CD14-positive monocyte (primary cell): ENCODE data around the gene HAUS5. TPM values are rescaled to one million over a fixed set of nuclear protein-coding genes. Genes with fewer than 3 reads are reported as not detected.

ENCODE experiments used
- DNase-seq, 3 donors: peaks; one replicate each; pipeline ENCODE4 v3.0.0-alpha.2; 2011 to 2022
- H2AFZ ChIP-seq: 2 replicates; pipeline ENCODE4 v1.6.0; 2012; ENCODE audit warnings: mild to moderate bottlenecking, low read depth, low read length, inconsistent platforms; ENCODE audit not compliant: insufficient read depth, poor library complexity, severe bottlenecking
- H3K27ac ChIP-seq, 2 donors: 1 replicate in 1 of 2; 2 replicates in 1 of 2; pipeline ENCODE4 v1.5.1; 2012 to 2013; ENCODE audit warnings: low read length in 2 of 2, control low read depth in 1 of 2, inconsistent platforms in 1 of 2, low read depth in 1 of 2, mild to moderate bottlenecking in 1 of 2
- H3K27me3 ChIP-seq, 2 donors: one replicate each; pipeline versions ENCODE4 v1.6.0 to v1.6.1; 2011 to 2013; ENCODE audit warnings: low read length in 2 of 2; ENCODE audit not compliant: control insufficient read depth in 2 of 2, insufficient read depth in 2 of 2
- H3K36me3 ChIP-seq, 2 donors: replicated peaks in 1 of 2; 1 replicate in 1 of 2; 2 replicates in 1 of 2; pipeline versions ENCODE4 v1.5.1 to v1.6.1; 2012 to 2013; ENCODE audit warnings: low read length in 2 of 2, control low read depth in 1 of 2, inconsistent platforms in 1 of 2, mild to moderate bottlenecking in 1 of 2; ENCODE audit not compliant: insufficient read depth in 2 of 2, control insufficient read depth in 1 of 2
- H3K4me1 ChIP-seq, 2 donors: 1 replicate in 1 of 2; 2 replicates in 1 of 2; pipeline versions ENCODE4 v1.5.1 to v1.6.1; 2012 to 2013; ENCODE audit warnings: low read length in 2 of 2, control low read depth in 1 of 2, inconsistent platforms in 1 of 2, mild to moderate bottlenecking in 1 of 2, moderate library complexity in 1 of 2; ENCODE audit not compliant: insufficient read depth in 2 of 2, control insufficient read depth in 1 of 2
- H3K4me2 ChIP-seq: replicated peaks from 2 replicates; pipeline ENCODE3; 2012; ENCODE audit warnings: low read length, moderate library complexity, mild to moderate bottlenecking; ENCODE audit not compliant: poor library complexity, severe bottlenecking; ENCODE audit errors: extremely low read depth
- H3K4me3 ChIP-seq, 3 experiments: fragments of 200-600 bp in 1 of 3; sonication (generic) in 1 of 3; replicated peaks in 1 of 3; 1 replicate in 2 of 3; 2 replicates in 1 of 3; pipeline ENCODE4 v1.5.1; 2011 to 2013; ENCODE audit warnings: low read length in 3 of 3, mild to moderate bottlenecking in 3 of 3, control low read depth in 2 of 3, low read depth in 2 of 3, inconsistent platforms in 1 of 3, moderate library complexity in 1 of 3
- H3K79me2 ChIP-seq: 2 replicates; pipeline ENCODE4 v1.6.0; 2012; ENCODE audit warnings: mild to moderate bottlenecking, control low read depth, inconsistent platforms, low read length, moderate library complexity; ENCODE audit not compliant: insufficient read depth
- H3K9ac ChIP-seq: 2 replicates; pipeline ENCODE4 v1.6.0; 2017; ENCODE audit warnings: low read length, mild to moderate bottlenecking; ENCODE audit not compliant: insufficient read depth, poor library complexity, severe bottlenecking
- H3K9me3 ChIP-seq, 2 donors: replicated peaks in 1 of 2; 1 replicate in 1 of 2; 2 replicates in 1 of 2; pipeline versions ENCODE4 v1.5.1 to v1.6.1; 2012 to 2013; ENCODE audit warnings: low read length in 2 of 2, control low read depth in 1 of 2; ENCODE audit not compliant: control insufficient read depth in 1 of 2, insufficient read depth in 1 of 2
- H4K20me1 ChIP-seq: 2 replicates; pipeline ENCODE4 v1.6.0; 2012; ENCODE audit warnings: mild to moderate bottlenecking, low read length, control low read depth, moderate library complexity; ENCODE audit not compliant: insufficient read depth
- H3K27ac Mint-ChIP-seq, 7 donors: one replicate each; pipeline ENCODE4 v1.8.0; 2020; ENCODE audit warnings: mild to moderate bottlenecking in 7 of 7, mixed read lengths in 7 of 7, moderate library complexity in 6 of 7, inconsistent platforms in 2 of 7
- H3K27me3 Mint-ChIP-seq, 3 donors: one replicate each; pipeline ENCODE4 v1.8.0; 2021 to 2022; ENCODE audit warnings: low read depth in 3 of 3, mild to moderate bottlenecking in 3 of 3, mixed read lengths in 3 of 3, moderate library complexity in 3 of 3, inconsistent platforms in 1 of 3
- H3K36me3 Mint-ChIP-seq, 2 donors: one replicate each; pipeline ENCODE4 v1.8.0; 2020; ENCODE audit warnings: mixed read lengths in 2 of 2, inconsistent platforms in 1 of 2, mild to moderate bottlenecking in 1 of 2
- H3K4me1 Mint-ChIP-seq: one replicate; pipeline ENCODE4 v1.8.0; 2020; ENCODE audit warnings: mild to moderate bottlenecking, mixed read lengths
- H3K4me3 Mint-ChIP-seq, 2 donors: one replicate each; pipeline ENCODE4 v1.8.0; 2020; ENCODE audit warnings: mild to moderate bottlenecking in 2 of 2, mixed read lengths in 2 of 2, moderate library complexity in 1 of 2
- H3K9me3 Mint-ChIP-seq, 7 donors: one replicate each; pipeline ENCODE4 v1.8.0; 2020 to 2022; ENCODE audit warnings: mixed read lengths in 7 of 7, mild to moderate bottlenecking in 6 of 7, moderate library complexity in 6 of 7, inconsistent platforms in 2 of 7
- CTCF ChIP-seq: fragments of 200-600 bp; IDR thresholded peaks from one replicate; pipeline ENCODE4 v1.8.0; 2022; ENCODE audit warnings: antibody characterized with exemption, mild to moderate bottlenecking
- WGBS: methylation state at CpG from one replicate; pipeline ENCODE4 v1.1.5; 2013; ENCODE audit warnings: missing lambda C conversion rate; ENCODE audit not compliant: insufficient coverage; 5-methylcytosine and 5-hydroxymethylcytosine counted together
- intact Hi-C, 2 donors: fragments of 100-400 bp; cut with micrococcal nuclease; formaldehyde crosslinking; loops; one replicate each; pipeline versions ENCODE4 v1.15.0 to v1.15.1; 2023
- polyA plus RNA-seq, 3 donors: library from polyadenylated mRNA; depleted of rRNA in 1 of 3; unstranded in 2 of 3; stranded (reverse) in 1 of 3; fragments of 300-500 nt in 2 of 3; fragments of >200 nt in 1 of 3; fragmentation: Illumina TruSeq in 2 of 3; gene quantifications; 1 replicate in 2 of 3; 2 replicates in 1 of 3; pipeline ENCODE4 v1.2.3, GENCODE V29; 2012 to 2021

The HAUS5 gene
- polyA plus RNA-seq, 3 donors = 0.94 to 6.3 (median 0.99) TPM

GRCh38 chr19:35636651-35637050 is 24.1 kb downstream of the HAUS5 start:
- peaks cover 56 to 68% of the 10 kb centered on the region in 2 donors for H3K36me3 Mint-ChIP-seq
- intact Hi-C loops = no loop called here
- H3K27ac ChIP-seq = no peak overlapping the region
- H3K4me2 ChIP-seq = no peak overlapping the region
- H3K27me3 Mint-ChIP-seq = peaks cover 6 to 11% (median 8%) of the 10 kb centered on the region in 3 donors
- no peaks in the 10 kb centered on the region for H3K9me3 Mint-ChIP-seq
- H3K4me1 Mint-ChIP-seq = peaks cover 4% of the 10 kb centered on the region
- peaks cover 50 to 68% of the 10 kb centered on the region in 2 donors for H3K36me3 ChIP-seq
- no peaks in the 10 kb centered on the region for H4K20me1 ChIP-seq
- H3K27me3 ChIP-seq = no peaks in the 10 kb centered on the region
- DNase-seq = no peak
- no peak overlapping the region for H3K27ac Mint-ChIP-seq
- WGBS = 96% methylated on average over 3 of the region's 3 CpGs
- no peaks in the 10 kb centered on the region for H3K79me2 ChIP-seq
- no peaks in the 10 kb centered on the region for H3K9me3 ChIP-seq
- no peak overlapping the region for H3K9ac ChIP-seq
- H2AFZ ChIP-seq = no peak overlapping the region
- no peak for TF ChIP-seq CTCF
- no peak overlapping the region for H3K4me3 Mint-ChIP-seq
- no peak overlapping the region for H3K4me3 ChIP-seq
- peaks cover 3 to 4% of the 10 kb centered on the region in 2 donors for H3K4me1 ChIP-seq

GRCh38 chr19:35637165-35637564 is 24.6 kb downstream of the HAUS5 start:
- H3K9me3 ChIP-seq = no peaks in the 10 kb centered on the region
- H2AFZ ChIP-seq = no peak overlapping the region
- Mint-ChIP-seq H3K4me3 (no peak overlapping the region), H3K27me3 (peaks cover 8 to 15% (median 8%) of the 10 kb centered on the region in 3 donors), H3K9me3 (no peaks in the 10 kb centered on the region), H3K4me1 (peaks cover 8% of the 10 kb centered on the region), H3K36me3 (peaks cover 50 to 63% of the 10 kb centered on the region in 2 donors), H3K27ac (no peak overlapping the region)
- H3K9ac ChIP-seq = no peak overlapping the region
- no peak overlapping the region for H3K4me2 ChIP-seq
- H3K4me1 ChIP-seq = peaks cover 9% of the 10 kb centered on the region in 2 donors
- WGBS = 97% methylated on average over 22 of the region's 25 CpGs
- peaks cover 45 to 63% of the 10 kb centered on the region in 2 donors for H3K36me3 ChIP-seq
- H3K79me2 ChIP-seq = no peaks in the 10 kb centered on the region
- no peak for TF ChIP-seq CTCF
- DNase-seq = no peak
- H4K20me1 ChIP-seq = no peaks in the 10 kb centered on the region
- H3K27ac ChIP-seq = no peak overlapping the region
- H3K27me3 ChIP-seq = peaks cover 0 to 2% of the 10 kb centered on the region in 2 donors
- H3K4me3 ChIP-seq = no peak overlapping the region
- intact Hi-C loops = no loop called here
